ENCODE data around the gene SKOR1. TPM values are rescaled to one million over a fixed set of nuclear protein-coding genes. Genes with fewer than 3 reads are reported as not detected.

The SKOR1 gene
- polyA plus RNA-seq, 1 experiment, result 0.02 TPM

GRCh38 chr15:67870868-67871408 lies 45.6 kb downstream of the SKOR1 start:
- no peak for DNase-seq (ENCODE audit: low read depth)
- TF ChIP-seq CTCF (IDR thresholded peaks at IDR 0.05; ENCODE audit: insufficient read depth, low read depth, low read length), result no peak
- ChIA-PET POLR2A (no interaction called here), CTCF (no interaction called here)
- Histone ChIP-seq H3K36me3 (ENCODE audit: control insufficient read depth, insufficient read depth, low read length) (no peaks in the 10 kb centered on the region), H3K27me3 (ENCODE audit: control insufficient read depth, insufficient read depth, low read length) (no peaks in the 10 kb centered on the region), H3K4me3 (ENCODE audit: low read depth, low read length) (no peak overlapping the region)

- no peak for DNase-seq (ENCODE audit: low read depth)
- TF ChIP-seq CTCF (IDR thresholded peaks at IDR 0.05; ENCODE audit: insufficient read depth, low read depth, low read length), result no peak
- ChIA-PET CTCF (interaction anchor here (1.3 to 2.0 kb wide), 2 partner anchors 10 to 11 kb away, joined by 5 to 16 read pairs; no protein-coding TSS in a partner anchor), POLR2A (no interaction called here)
- Histone ChIP-seq H3K36me3 (ENCODE audit: control insufficient read depth, insufficient read depth, low read length) (no peaks in the 10 kb centered on the region), H3K4me3 (ENCODE audit: low read depth, low read length) (no peak overlapping the region), H3K27me3 (ENCODE audit: control insufficient read depth, insufficient read depth, low read length) (no peaks in the 10 kb centered on the region)
Observed at GRCh38 chr15:67873777-67874176, 48.5 kb downstream of the SKOR1 start.

- no peak for DNase-seq (ENCODE audit: low read depth)
- Histone ChIP-seq H3K4me3 (ENCODE audit: low read depth, low read length) (no peak overlapping the region), H3K27me3 (ENCODE audit: control insufficient read depth, insufficient read depth, low read length) (no peaks in the 10 kb centered on the region), H3K36me3 (ENCODE audit: control insufficient read depth, insufficient read depth, low read length) (no peaks in the 10 kb centered on the region)
- ChIA-PET CTCF (no interaction called here), POLR2A (no interaction called here)
- TF ChIP-seq CTCF (IDR thresholded peaks at IDR 0.05; ENCODE audit: insufficient read depth, low read depth, low read length), result no peak
Observed at GRCh38 chr15:67878712-67879206, 53.5 kb downstream of the SKOR1 start.

GRCh38 chr15:67879440-67880129 lies 54.3 kb downstream of the SKOR1 start:
- ChIA-PET POLR2A (no interaction called here), CTCF (no interaction called here)

More at GRCh38 chr15:67879440-67880129, 54.3 kb downstream of the SKOR1 start:
- no peaks in the 10 kb centered on the region for H3K27me3 ChIP-seq (ENCODE audit: control insufficient read depth, insufficient read depth, low read length)
- H3K36me3 ChIP-seq (ENCODE audit: control insufficient read depth, insufficient read depth, low read length), result no peaks in the 10 kb centered on the region
- H3K4me3 ChIP-seq (ENCODE audit: low read depth, low read length), result no peak overlapping the region
- DNase-seq (ENCODE audit: low read depth), result no peak
- no peak for TF ChIP-seq CTCF (IDR thresholded peaks at IDR 0.05; ENCODE audit: insufficient read depth, low read depth, low read length)

All from BJ (cell line).